ENCODE measurements around the gene RNF175. TPM values are rescaled to one million over a fixed set of nuclear protein-coding genes. Genes with fewer than 3 reads are reported as not detected.

RNF175 gene
- 1.1 TPM for polyA plus RNA-seq
- long read RNA-seq, donor 1 = 0 reads
- long read RNA-seq, donor 2 = 0 reads
- long read RNA-seq, donor 3, partial matches to known transcripts = 0 of 1 reads
- long read RNA-seq, donor 3, other reads (novel, unspliced or antisense) = 0 of 1 reads
- long read RNA-seq, donor 4 = 0 reads
- long read RNA-seq, donor 5, partial matches to known transcripts = 0 of 1 reads
- long read RNA-seq, donor 5, other reads (novel, unspliced or antisense) = 0 of 1 reads
- long read RNA-seq, donor 6 = 0 reads
- long read RNA-seq, donor 7 = 0 reads
- long read RNA-seq, donor 8 = 0 reads
- long read RNA-seq, donor 9 = 0 reads
- long read RNA-seq, donor 10 = 0 reads
- long read RNA-seq, donor 11, partial matches to known transcripts = 0 of 1 reads
- long read RNA-seq, donor 11, other reads (novel, unspliced or antisense) = 0 of 1 reads

DNA sequence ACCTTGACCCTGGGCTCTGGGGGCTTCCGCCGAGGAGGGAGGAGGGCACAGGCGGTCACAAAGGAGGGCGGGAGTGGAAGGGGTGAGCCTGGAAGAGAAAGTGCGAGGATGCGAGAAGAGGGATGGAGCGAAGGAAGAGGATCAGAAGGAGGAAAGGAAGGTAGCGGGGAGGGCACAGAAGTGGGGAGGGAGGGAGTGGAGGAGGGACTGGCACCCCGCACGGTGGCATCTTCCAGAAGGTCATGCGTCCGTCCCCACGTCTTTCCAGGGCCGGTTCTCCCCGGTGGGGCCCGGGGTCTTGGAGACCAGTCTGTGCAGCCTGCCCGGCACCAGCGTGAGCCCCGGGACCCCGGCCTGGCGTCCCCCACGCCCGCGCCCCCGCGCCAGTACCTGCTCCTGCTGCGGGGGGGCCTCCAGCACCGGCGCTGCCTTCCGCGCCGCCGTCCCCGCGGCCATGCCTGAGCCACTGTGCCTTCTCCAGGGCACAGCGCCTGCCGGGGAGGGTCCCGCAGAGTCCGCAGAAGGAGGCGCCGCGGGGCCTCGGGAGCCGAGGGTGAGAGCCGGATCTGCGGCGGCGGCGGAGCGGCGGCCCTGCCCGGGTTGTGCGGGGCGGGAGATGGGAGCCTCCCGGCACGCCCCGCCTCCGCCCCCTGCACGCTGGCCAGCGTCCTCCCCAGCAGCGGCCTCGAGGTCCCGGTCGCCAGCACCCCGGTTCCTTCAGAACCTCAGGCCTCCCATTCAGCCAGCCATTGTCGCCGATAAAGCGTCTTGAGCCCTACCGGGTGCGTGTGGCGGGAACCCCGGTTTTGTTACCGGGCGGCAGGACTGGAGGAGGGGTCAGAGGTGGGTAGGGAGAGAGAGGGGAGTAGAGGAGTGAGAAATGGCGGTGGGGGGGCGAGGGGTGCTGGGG is at the start of gene RNF175:
RNF175 (minus strand) TSS at position 618 of the 910 bp plus-strand sequence; CDS start at position 456, 162 bp downstream.
- Histone ChIP-seq H3K4me3 (ENCODE audit: low read length) (peak within 1 kb of the TSS; percentile 9), H3K4me1 (ENCODE audit: control insufficient read depth, insufficient read depth, low read length) (no peaks in the 10 kb centered on the region), H3K27me3 (ENCODE audit: control insufficient read depth, insufficient read depth, low read length) (peaks cover 69% of the 10 kb centered on the region), H3K9me3 (ENCODE audit: control insufficient read depth, low read depth, low read length) (no peaks in the 10 kb centered on the region), H3K36me3 (ENCODE audit: control insufficient read depth, insufficient read depth, low read length) (no peaks in the 10 kb centered on the region), H3K27ac (ENCODE audit: low read length) (no peak within 1 kb of the TSS)
- DNase-seq = no peak
- 8% methylated on average over 5 of the region's 76 CpGs for WGBS (ENCODE audit: insufficient coverage, low lambda C conversion rate)

DNA sequence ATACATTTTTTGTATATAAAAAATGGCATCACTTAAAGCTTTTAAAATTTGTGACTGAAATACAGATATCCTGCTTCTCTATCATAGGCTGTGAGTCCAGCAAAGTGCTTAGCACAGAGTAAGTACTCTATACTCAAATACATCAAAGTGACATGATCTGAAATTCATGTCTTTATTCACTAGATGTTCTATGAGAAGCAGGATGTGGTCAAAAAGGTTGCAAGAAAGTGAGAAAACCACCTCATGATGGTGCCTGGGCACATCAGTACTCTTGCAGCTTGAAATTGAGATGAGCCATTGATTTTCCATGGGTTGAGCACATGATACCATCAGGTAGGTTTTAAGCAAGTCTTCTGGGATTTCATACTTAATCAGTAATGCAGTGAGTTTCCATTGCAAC is 49.5 kb upstream of the RNF175 start:
- Histone ChIP-seq H3K4me3 (ENCODE audit: low read length) (no peak overlapping the region), H3K27me3 (ENCODE audit: control insufficient read depth, insufficient read depth, low read length) (peaks cover 2% of the 10 kb centered on the region), H3K36me3 (ENCODE audit: control insufficient read depth, insufficient read depth, low read length) (no peaks in the 10 kb centered on the region), H3K4me1 (ENCODE audit: control insufficient read depth, insufficient read depth, low read length) (no peaks in the 10 kb centered on the region), H3K27ac (ENCODE audit: low read length) (no peak overlapping the region), H3K9me3 (ENCODE audit: control insufficient read depth, low read depth, low read length) (peaks cover 5% of the 10 kb centered on the region)
- DNase-seq = no peak

DNA sequence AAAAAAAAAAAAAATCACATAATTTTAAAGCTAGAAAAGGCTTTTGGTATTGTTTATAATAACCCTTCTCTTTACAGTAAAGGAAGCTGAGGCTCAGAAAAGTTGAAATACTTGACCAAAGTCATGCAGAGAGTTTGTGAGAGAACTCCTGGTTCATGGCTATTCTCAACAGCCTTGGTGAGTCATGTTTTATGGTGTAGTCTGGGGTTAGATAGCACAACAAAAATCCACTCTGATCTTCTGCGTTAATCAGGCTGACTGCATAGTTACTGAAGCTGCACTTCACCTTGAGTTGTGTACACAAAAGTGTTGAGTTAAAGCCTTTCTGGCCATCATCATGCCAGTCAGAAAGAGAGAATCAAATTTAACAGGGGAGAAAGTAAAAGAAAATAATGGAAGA is 48.4 kb upstream of the RNF175 start:
- H3K27ac ChIP-seq (ENCODE audit: low read length) = no peak overlapping the region
- H3K4me3 ChIP-seq (ENCODE audit: low read length) = no peak overlapping the region
- H3K27me3 ChIP-seq (ENCODE audit: control insufficient read depth, insufficient read depth, low read length) = peaks cover 6% of the 10 kb centered on the region
- H3K36me3 ChIP-seq (ENCODE audit: control insufficient read depth, insufficient read depth, low read length) = no peaks in the 10 kb centered on the region
- peaks cover 5% of the 10 kb centered on the region for H3K9me3 ChIP-seq (ENCODE audit: control insufficient read depth, low read depth, low read length)
- WGBS (ENCODE audit: insufficient coverage, low lambda C conversion rate) = no CpG with 5 or more reads among the region's 1 CpG
- H3K4me1 ChIP-seq (ENCODE audit: control insufficient read depth, insufficient read depth, low read length) = no peaks in the 10 kb centered on the region
- DNase-seq = peak in 1 of 2 donors; percentile 29

DNA sequence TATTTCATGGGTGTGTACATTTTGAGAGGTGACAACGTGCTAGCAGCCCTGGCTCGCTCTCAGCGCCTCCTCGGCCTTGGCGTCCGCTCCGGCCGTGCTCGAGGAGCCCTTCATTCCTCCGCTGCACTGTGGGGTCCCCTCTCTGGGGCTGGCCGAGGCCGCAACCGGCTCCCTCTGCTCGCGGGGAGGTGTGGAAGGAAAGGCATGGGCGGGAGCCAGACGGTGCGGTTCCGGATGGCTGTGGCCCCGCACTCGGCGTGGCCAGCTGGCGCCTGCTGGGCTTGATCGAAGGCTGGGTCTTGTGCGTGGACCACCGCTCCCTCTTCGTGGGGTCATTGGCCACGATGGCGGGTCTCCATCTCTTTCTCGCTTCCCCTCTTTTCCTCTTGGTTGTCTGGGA is 46.2 kb upstream of the RNF175 start:
- peaks cover 5% of the 10 kb centered on the region for H3K9me3 ChIP-seq (ENCODE audit: control insufficient read depth, low read depth, low read length)
- peaks cover 13% of the 10 kb centered on the region for H3K27me3 ChIP-seq (ENCODE audit: control insufficient read depth, insufficient read depth, low read length)
- H3K36me3 ChIP-seq (ENCODE audit: control insufficient read depth, insufficient read depth, low read length) = no peaks in the 10 kb centered on the region
- H3K4me3 ChIP-seq (ENCODE audit: low read length) = no peak overlapping the region
- no peak overlapping the region for H3K27ac ChIP-seq (ENCODE audit: low read length)
- DNase-seq = no peak
- H3K4me1 ChIP-seq (ENCODE audit: control insufficient read depth, insufficient read depth, low read length) = no peaks in the 10 kb centered on the region
- no CpG with 5 or more reads among the region's 30 CpGs for WGBS (ENCODE audit: insufficient coverage, low lambda C conversion rate)

DNA sequence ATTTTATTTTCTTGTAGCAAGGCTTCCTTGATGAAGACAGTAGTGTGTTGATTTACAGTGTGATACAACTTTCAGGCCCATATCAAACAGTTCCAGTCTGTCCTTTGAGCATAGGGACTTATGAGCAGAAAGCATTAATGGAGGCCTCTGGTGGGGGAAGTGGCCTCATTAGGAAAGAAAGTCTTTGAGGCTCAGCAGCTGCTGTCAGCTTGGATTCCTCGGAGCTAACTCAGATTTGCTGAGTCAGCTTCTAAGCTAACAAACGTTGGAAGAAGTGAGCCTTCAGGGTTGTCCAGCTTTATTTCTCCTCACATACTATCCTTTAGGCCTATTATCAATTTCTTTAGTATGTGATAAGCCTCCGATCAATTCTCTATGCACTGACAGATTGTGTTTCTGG is 44.9 kb upstream of the RNF175 start:
- H3K4me3 ChIP-seq (ENCODE audit: low read length) = no peak overlapping the region
- no peak overlapping the region for H3K27ac ChIP-seq (ENCODE audit: low read length)
- H3K9me3 ChIP-seq (ENCODE audit: control insufficient read depth, low read depth, low read length) = peaks cover 5% of the 10 kb centered on the region
- H3K36me3 ChIP-seq (ENCODE audit: control insufficient read depth, insufficient read depth, low read length) = no peaks in the 10 kb centered on the region
- H3K27me3 ChIP-seq (ENCODE audit: control insufficient read depth, insufficient read depth, low read length) = peaks cover 11% of the 10 kb centered on the region
- WGBS (ENCODE audit: insufficient coverage, low lambda C conversion rate) = 0% methylated on average over 1 of the region's 3 CpGs
- DNase-seq = no peak
- H3K4me1 ChIP-seq (ENCODE audit: control insufficient read depth, insufficient read depth, low read length) = no peaks in the 10 kb centered on the region

DNA sequence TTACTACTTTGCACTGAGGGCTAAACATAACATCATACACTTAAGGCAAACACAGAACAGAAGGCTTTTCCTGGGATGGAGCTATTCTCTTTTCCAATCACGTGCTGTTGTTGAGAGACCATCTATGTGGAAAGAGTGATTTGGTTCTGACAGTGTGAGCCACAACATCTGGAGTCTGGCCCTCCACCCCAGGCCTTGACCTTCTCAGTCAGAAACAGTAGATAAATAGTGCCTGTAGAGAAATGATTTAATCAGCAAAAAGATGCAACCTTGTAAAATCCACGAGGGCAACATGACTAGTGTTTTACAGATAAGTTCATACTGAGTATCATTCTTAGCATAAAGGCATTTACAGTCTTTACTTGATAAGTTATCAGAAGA is 39.9 kb upstream of the RNF175 start:
- Histone ChIP-seq H3K36me3 (ENCODE audit: control insufficient read depth, insufficient read depth, low read length) (no peaks in the 10 kb centered on the region), H3K9me3 (ENCODE audit: control insufficient read depth, low read depth, low read length) (no peaks in the 10 kb centered on the region), H3K4me1 (ENCODE audit: control insufficient read depth, insufficient read depth, low read length) (no peaks in the 10 kb centered on the region), H3K4me3 (ENCODE audit: low read length) (no peak overlapping the region), H3K27ac (ENCODE audit: low read length) (no peak overlapping the region), H3K27me3 (ENCODE audit: control insufficient read depth, insufficient read depth, low read length) (peaks cover 19% of the 10 kb centered on the region)
- DNase-seq = peak in 1 of 2 donors; percentile 33
- WGBS (ENCODE audit: insufficient coverage, low lambda C conversion rate) = no CpG with 5 or more reads among the region's 2 CpGs

DNA sequence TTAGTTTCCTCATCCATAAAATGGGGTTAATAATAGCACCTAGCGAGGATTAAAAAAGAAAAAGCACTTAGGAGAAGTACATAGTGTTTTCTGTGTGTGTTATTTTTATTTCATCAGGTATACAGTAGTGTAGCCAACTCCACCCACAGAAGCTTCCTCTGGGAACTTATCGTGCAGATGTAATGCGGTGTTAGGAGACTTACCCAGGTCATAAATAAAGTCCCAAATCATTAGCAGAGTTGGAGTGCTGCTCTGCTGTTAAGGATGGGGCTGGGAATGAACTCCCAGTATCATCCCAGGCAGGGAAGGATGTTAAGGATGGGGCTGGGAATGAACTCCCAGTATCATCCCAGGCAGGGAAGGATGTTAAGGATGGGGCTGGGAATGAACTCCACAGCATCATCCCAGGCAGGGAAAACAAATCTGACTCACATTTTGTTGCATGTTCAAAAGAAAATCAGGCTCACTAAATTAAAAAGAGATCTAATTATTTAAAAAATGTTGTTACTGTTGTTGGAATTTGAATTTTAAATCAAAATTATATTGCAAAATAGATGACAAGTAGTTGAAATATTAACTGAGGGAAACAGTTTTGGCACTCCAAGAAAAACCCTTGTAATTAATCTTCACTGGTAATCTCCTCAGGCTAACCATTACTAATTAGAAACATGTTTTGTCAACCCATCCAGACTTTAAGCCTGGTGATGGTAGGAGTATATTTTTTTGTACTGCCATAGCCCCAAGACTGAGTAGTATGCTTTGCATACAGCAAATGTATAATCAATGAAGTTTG is 39.3 kb upstream of the RNF175 start:
- Histone ChIP-seq H3K36me3 (ENCODE audit: control insufficient read depth, insufficient read depth, low read length) (no peaks in the 10 kb centered on the region), H3K4me1 (ENCODE audit: control insufficient read depth, insufficient read depth, low read length) (peaks cover 6% of the 10 kb centered on the region), H3K27ac (ENCODE audit: low read length) (no peak overlapping the region), H3K27me3 (ENCODE audit: control insufficient read depth, insufficient read depth, low read length) (peaks cover 19% of the 10 kb centered on the region), H3K9me3 (ENCODE audit: control insufficient read depth, low read depth, low read length) (no peaks in the 10 kb centered on the region), H3K4me3 (ENCODE audit: low read length) (no peak overlapping the region)
- 100% methylated on average over 1 of the region's 3 CpGs for WGBS (ENCODE audit: insufficient coverage, low lambda C conversion rate)
- DNase-seq = no peak

DNA sequence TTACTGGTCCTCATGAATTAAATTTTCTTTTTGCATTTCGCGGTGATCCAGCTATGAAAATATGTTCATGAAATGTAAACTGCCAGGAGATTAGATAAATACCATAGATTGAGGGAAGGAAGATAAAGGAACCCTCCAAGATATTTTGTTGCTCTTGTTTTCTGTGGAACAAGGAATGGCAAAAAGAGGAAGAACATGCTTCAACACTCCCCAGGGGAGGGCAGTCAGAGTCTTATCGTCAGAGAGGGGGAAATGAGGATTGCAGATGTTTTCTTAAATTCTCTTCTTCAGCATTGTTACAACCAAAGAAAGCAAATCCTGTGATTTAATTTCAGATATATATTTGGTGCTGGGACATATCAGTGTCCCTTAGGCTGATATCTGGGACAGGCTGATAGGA is 38.6 kb upstream of the RNF175 start:
- peaks cover 20% of the 10 kb centered on the region for H3K27me3 ChIP-seq (ENCODE audit: control insufficient read depth, insufficient read depth, low read length)
- no peak overlapping the region for H3K27ac ChIP-seq (ENCODE audit: low read length)
- no peaks in the 10 kb centered on the region for H3K36me3 ChIP-seq (ENCODE audit: control insufficient read depth, insufficient read depth, low read length)
- H3K9me3 ChIP-seq (ENCODE audit: control insufficient read depth, low read depth, low read length) = no peaks in the 10 kb centered on the region
- no peak for DNase-seq
- H3K4me1 ChIP-seq (ENCODE audit: control insufficient read depth, insufficient read depth, low read length) = peaks cover 10% of the 10 kb centered on the region
- no peak overlapping the region for H3K4me3 ChIP-seq (ENCODE audit: low read length)
- no CpG with 5 or more reads among the region's 3 CpGs for WGBS (ENCODE audit: insufficient coverage, low lambda C conversion rate)

DNA sequence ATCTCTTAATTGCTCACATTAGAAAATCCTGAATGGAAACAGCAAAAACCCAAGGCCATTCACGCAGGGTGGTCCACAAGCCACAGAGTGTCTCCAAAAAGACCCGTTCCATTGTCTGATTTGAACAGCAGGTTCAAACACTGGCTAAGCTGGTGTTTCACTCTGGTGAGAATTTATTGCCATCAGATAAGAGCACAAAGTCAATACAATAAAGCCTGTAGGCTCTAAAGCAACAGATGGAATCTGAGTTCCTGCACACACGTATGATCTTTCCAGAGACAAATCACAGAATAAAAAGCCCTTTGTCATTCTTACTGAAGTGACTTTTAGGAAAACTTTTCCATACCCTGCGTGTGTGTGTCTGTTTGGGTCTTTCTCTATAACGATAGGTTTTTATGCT is 34.2 kb upstream of the RNF175 start:
- Histone ChIP-seq H3K4me3 (ENCODE audit: low read length) (no peak overlapping the region), H3K4me1 (ENCODE audit: control insufficient read depth, insufficient read depth, low read length) (peaks cover 26% of the 10 kb centered on the region), H3K27me3 (ENCODE audit: control insufficient read depth, insufficient read depth, low read length) (peaks cover 57% of the 10 kb centered on the region), H3K36me3 (ENCODE audit: control insufficient read depth, insufficient read depth, low read length) (no peaks in the 10 kb centered on the region), H3K27ac (ENCODE audit: low read length) (no peak overlapping the region), H3K9me3 (ENCODE audit: control insufficient read depth, low read depth, low read length) (peaks cover 19% of the 10 kb centered on the region)
- peak in 1 of 2 donors; percentile 51 for DNase-seq
- 28% methylated on average over 2 of the region's 5 CpGs for WGBS (ENCODE audit: insufficient coverage, low lambda C conversion rate)

Data from large intestine (tissue), 12 donors.